HG03108 (cell line): ENCODE measurements around the gene ITPR3.

Source experiments
- ATAC-seq: cut with Tn5 transposase; IDR thresholded peaks from one replicate; pipeline ENCODE4 v1.9.1; 2021; ENCODE audit warnings: moderate library complexity; ENCODE audit not compliant: unreplicated experiment

The ITPR3 gene

DNA sequence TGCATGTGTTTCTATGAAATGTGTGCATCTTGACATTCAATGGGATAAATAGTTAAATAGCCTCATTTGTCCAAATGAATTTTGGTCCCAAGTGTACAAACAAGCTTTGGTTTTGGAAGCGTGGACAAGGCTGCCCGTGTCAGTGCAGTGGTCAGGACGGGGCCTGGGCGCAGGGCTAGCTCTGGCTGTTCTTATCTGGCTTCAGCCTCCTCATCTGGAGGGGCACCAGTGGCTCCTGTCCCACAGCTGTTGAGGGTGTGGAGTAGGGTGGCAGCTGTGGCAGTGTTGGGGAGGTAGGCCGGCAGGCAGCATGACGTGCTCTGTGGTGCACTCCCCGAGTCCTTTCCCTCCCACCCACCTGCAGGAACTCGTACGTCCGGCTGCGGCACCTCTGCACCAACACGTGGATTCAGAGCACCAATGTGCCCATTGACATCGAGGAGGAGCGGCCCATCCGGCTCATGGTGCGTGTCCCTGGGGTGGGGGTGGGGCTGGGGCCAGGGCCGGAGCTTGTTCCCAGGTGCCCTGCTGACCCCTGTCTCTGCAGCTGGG lies 43.5 kb downstream of the ITPR3 start:
- ATAC-seq: no peak

DNA sequence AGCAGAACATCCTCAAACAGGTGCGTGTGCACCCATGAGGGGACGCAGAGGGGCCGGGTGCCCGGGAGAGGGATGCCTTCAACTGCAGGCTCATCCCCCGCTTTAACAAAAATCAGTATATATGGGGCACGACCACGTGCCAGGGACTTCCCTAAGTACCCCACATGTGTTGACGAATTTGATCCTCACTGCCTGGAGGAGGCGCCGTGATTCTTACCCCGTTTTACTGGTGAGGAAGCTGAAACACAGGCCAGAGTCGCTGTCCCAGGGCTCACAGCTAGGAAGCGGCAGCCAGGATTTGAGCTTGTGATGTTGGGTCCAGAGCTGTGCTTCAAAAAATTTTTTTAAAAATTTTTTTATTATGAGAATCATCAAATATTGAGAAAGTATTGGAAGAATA lies 44.8 kb downstream of the ITPR3 start:
- no peak for ATAC-seq

DNA sequence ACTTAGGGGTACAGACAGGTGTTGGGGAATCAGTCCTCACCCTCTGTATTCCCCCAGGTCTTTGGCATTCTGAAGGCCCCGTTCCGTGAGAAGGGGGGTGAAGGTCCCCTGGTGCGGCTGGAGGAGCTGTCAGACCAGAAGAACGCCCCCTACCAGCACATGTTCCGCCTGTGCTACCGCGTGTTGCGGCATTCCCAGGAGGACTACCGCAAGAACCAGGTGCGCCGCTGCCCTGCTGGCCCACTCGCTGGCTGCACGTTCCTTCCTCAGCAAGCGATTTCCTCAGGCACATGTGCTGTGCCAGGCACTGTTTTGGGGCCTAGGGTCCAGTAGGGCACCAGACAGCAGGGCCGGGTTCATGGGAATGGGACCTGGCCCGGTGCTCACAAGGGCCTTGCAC lies 46.0 kb downstream of the ITPR3 start:
- no peak for ATAC-seq

DNA sequence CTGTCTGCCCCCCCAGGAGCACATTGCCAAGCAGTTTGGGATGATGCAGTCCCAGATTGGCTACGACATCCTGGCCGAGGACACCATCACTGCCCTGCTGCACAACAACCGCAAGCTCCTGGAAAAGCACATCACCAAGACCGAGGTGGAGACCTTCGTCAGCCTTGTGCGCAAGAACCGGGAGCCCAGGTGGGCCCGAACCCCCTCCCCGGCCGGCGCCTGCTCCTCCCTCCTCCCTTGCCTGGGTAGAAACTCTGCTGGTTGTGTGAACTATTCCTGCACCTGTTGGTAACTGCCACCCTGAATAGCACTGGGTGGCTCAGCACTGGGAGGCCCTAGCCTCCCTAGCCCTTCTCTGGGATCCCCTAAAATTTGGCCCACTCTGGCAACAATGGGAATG lies 46.7 kb downstream of the ITPR3 start:
- ATAC-seq: no peak

DNA sequence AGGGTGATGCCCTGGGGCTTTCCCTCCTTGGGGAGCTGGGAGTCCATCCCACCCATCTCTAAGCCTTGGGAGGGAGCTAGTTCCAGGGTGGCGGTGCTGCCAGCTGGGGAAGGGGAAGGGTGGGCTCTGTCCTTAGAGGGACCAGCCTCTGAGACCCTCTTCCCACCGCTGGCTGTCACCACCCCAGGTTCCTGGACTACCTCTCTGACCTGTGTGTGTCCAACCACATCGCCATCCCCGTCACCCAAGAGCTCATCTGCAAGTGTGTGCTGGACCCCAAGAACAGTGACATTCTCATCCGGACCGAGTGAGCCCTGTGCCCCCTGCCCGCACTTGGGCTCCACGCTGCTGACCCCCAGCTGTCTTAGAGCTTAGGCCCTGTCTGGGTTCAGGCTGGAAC lies 47.2 kb downstream of the ITPR3 start:
- ATAC-seq: no peak

DNA sequence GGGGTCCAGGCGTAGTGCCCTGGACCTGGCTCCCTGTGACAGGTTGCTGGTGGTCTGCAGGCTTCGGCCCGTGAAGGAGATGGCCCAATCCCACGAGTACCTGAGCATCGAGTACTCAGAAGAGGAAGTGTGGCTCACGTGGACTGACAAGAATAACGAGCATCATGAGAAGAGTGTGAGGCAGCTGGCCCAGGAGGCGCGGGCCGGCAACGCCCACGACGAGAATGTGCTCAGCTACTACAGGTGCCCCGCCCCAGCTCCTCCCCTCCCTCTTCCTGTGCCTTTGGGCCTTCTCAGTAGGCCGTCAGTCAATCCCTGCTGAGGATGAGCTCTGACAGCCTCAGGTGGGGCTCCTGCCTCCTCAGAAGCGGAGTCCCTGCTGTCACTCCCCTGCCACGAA lies 47.8 kb downstream of the ITPR3 start:
- no peak for ATAC-seq

DNA sequence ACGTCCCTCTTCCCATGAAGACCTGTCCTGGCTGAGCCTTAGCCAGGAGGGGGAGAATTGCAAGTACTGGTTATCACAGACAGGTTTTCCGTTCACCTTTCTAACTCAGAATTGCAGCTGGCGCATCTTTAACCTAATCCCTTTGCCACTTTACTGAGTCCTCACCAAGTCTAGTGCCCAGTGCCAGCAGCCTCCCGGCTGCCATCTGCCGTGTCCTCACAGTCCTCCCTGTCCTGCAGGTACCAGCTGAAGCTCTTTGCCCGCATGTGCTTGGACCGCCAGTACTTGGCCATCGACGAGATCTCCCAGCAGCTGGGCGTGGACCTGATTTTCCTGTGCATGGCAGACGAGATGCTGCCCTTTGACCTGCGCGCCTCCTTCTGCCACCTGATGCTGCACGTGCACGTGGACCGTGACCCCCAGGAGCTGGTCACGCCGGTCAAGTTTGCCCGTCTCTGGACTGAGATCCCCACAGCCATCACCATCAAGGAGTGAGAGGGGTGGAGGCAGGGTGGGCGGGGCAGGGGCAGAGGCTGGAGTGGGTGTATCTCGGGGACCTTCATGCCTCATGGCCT lies 49.1 kb downstream of the ITPR3 start:
- no peak for ATAC-seq

DNA sequence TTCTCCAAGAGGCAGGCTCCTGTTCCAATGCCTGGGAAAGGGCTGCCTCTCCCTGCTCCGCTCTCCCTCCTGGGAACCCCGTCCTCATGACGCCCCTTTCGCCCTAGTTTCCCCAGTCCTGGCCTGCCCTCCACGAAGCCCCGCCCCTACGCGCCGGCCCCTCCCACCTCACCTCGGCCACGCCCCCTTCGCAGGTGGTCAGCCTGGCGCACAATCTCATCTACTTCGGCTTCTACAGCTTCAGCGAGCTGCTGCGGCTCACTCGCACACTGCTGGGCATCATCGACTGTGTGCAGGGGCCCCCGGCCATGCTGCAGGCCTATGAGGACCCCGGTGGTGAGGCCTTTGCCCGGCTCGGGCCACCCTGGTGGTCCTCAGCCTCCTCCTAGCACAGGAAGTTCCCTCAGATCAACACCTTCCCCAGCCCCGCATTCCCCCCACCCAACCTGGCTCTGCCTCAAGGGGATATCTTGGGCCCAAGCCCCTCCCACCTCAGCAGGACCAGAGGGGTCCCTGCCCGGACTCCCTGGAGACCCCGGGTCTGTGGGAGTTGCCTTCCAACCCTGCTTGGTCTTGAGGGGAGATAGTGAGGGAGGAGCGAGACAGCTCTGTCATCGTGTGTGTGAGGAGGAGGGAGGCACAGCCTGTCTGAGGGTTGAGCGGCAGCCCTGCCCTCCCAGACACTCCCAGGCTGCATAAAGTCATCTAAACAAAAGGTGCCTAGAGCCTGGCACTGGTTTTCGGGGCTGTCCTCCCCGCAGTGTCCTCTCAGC lies 50.0 kb downstream of the ITPR3 start:
- no peak for ATAC-seq

DNA sequence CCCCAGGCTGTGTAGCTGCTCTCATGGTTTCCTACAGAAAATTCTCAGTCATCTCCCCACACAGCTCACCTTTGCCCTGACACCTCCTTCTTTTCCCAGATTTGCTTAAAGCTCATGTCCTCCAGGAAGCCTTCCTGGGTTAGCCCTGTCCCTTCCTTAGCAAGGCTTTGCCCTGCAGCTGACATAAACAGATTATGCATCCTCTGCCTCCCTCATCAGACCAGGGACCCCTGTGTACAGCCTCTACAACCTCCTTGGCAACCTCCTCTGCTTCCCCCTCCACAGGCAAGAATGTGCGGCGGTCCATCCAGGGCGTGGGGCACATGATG lies 50.6 kb downstream of the ITPR3 start:
- no peak for ATAC-seq

DNA sequence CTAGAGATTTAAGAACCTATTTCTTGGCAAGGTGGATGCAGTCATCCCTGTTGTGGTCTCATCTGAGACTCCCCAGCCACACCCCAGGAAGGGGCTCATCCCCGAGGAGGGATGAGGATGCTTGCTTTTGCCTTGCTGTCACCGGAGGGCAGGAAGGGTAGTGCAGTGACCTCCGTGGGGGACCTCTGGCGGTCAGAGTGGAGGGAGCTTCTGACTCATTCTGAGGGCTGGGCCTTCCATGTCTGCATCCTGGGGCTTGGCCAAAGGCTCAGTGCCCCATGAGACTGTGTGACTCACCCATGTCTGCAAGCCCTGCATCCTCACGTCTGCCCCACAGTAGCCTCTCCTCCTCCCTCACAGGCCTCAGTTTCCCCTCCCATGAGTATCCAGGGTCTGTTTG lies 51.7 kb downstream of the ITPR3 start:
- no peak for ATAC-seq

DNA sequence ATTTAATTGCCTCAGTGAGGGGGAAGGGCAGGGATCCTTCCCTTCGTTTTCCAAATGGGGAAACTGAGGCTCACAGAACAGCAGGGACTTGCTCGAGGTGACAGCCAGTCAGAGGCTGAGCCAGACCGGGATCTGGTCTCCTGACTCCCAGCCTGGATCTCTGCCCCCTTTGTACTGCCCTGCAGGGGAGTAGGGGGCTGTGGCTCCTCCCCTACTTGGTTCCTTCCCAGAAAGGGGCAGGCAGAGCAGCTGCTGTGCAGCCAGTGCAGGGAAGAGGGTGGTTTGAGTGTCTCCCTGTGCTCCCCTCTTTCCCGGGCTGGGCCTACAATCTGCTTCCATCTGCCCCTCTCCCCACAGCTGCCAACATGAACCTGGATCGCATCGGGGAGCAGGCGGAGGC lies 52.7 kb downstream of the ITPR3 start:
- no peak for ATAC-seq

DNA sequence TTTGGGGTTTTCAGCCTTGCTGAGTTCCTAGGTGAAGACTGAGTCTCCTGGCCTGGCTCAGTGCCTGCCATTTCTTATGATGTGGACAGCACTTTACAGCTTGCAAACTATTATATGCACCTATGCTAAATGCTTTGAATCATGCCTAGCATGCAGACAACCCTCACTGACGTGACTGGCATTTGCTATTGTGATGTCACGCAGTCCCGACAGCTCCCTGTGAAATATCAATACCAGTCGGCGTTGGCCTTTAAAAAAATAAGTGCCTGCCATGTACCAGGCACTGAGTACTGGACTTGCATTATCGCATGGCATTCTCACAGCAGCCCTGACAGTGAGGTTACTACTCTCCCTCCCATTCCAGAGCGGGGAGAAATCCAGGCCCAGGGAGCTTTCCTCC lies 54.8 kb downstream of the ITPR3 start:
- no peak for ATAC-seq

DNA sequence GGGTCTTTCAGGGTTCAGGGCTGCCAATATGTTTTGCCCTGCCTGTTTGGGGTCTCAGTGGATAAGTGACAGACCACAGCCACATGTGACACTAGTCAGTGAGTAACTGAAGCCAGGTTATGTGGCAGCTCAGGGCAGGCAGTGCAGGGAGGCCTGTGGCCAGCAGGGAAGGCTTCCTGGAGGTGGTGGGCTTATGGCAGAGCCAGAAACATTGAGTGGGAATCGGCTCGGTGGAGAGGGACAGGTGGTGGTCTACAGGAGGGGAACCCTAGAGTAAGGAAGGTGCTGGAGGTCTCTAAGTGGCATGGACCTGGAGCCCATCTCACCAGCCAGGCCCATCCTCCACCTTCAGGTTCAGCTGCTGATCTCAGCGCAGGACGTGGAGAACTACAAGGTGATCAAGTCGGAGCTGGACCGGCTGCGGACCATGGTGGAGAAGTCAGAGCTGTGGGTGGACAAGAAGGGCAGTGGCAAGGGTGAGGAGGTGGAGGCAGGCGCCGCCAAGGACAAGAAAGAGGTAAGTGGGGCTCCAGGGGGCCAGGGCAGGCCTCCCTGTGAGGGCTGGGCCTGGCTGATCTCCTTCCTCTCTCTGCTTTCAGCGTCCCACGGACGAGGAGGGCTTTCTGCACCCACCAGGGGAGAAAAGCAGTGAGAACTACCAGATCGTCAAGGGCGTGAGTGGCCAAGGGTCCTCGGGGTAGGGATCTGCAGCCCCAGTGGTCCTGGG lies 55.5 kb downstream of the ITPR3 start:
- no peak for ATAC-seq

DNA sequence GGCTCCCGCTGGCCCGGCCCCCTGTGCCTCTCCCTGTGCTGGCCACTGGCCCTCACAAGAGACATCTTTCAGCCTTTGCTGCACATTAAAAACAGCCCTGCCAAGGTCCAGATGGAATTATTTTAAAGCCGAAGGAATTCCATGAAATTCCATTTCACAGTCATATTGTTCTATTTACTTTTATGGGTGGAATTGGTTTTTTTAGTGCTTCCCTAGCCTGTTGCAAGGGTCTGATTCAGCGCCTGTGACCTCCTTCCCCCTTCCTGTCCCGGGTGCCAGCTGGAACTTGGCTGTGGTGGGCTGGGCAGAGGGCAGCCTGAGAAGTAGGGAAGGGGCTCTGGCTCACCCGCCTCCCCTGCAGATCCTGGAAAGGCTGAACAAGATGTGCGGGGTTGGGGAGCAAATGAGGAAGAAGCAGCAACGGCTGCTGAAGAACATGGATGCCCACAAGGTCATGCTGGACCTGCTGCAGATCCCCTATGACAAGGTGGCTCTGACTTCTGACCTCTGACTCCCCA lies 56.1 kb downstream of the ITPR3 start:
- ATAC-seq: no peak

DNA sequence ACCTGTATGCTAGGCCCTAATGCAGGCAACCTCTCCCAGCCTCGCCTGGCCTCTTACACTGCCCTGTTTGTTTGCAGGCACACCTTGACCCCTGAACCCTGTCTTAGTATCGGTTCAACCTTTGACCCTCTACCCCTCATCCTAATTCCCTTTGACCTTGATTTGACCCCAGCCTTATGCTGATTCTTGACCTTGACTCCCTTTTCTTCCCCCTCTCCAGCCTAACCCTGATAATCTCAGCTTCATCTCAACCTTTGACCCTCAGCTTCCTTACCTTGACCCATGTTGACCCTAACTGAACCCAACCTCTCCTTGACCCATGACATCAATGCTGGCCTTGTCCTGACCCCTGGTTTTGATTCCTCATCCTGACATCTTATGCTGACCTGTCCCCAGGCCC lies 56.6 kb downstream of the ITPR3 start:
- ATAC-seq: no peak

DNA sequence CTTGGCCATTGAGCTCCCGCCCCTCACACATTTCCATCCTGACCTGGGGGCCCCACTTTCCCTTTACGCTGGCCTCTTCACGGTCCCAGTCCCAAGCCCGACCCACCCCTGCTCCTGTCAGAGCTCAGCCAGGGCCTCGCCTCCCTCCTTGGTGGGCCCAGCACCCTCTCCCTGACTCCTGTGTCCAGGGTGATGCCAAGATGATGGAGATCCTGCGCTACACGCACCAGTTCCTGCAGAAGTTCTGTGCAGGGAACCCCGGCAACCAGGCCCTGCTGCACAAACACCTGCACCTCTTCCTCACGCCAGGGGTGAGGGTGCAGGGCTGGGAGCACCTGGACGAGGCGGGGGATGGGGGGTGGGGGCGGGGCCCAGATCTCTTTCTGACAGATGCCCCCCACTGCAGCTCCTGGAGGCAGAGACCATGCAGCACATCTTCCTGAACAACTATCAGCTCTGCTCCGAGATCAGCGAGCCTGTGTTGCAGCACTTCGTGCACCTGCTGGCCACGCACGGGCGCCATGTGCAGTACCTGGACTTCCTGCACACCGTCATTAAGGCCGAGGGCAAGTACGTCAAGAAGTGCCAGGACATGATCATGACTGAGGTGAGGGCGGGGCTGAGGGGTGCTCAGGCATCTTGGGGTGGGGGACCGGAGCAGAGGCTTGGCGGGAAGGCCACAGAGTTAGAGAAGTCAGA lies 57.3 kb downstream of the ITPR3 start:
- ATAC-seq: no peak

DNA sequence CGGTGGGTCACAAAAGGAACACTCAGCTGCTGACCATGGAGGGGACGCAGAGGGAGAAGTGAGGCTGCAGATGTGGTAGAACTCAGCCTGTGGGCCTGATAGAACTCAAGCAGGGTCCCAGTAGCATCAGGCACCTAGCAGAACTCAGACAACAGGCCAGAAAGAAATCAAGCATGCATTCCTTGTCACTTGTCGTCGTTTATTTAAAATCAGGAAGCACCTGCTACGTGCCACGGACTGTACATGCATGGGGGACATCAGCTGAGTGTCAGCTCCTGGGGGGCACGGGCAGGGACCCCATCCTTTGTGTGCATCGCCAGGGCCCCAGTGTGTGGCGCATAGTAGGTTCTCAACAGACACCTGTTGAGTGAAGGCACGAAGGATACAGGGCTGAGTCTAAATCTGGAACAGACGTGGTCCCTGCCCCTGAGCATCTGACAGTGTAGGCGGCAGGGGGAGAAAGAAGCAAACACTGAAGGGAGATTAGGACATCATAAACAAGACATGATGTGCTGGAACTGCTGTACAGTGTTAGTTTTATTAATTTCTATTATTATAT lies 57.9 kb downstream of the ITPR3 start:
- ATAC-seq: no peak

DNA sequence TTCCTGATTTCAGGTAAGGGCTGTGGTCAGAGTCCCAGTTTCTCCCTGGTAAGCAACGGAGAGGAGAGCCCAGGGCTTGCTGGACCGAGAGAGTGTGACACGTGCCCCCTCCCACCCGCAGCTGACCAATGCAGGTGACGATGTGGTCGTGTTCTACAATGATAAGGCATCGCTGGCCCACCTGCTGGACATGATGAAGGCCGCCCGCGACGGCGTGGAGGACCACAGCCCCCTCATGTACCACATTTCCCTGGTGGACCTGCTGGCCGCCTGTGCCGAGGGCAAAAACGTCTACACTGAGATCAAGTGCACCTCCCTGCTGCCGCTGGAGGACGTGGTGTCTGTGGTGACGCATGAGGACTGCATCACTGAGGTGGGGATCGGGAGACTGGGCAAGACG lies 58.6 kb downstream of the ITPR3 start:
- no peak for ATAC-seq

DNA sequence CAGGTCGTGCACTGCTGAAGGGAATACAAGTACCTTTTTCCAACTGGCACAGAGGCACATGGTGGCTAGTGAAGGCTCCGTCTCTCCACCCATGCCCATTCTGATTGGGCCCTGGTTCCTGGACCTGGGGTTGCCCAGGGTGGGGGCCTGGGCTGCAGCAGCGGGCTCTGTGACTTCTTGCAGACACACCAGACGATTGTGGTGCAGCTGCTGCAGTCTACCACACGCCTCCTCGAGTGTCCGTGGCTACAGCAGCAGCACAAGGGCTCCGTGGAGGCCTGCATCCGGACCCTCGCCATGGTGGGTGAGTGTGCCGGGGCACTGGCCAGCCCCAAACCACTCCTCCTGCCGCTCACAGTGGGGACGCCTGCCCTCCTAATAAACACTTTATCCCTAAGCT lies 61.2 kb downstream of the ITPR3 start:
- ATAC-seq: no peak

DNA sequence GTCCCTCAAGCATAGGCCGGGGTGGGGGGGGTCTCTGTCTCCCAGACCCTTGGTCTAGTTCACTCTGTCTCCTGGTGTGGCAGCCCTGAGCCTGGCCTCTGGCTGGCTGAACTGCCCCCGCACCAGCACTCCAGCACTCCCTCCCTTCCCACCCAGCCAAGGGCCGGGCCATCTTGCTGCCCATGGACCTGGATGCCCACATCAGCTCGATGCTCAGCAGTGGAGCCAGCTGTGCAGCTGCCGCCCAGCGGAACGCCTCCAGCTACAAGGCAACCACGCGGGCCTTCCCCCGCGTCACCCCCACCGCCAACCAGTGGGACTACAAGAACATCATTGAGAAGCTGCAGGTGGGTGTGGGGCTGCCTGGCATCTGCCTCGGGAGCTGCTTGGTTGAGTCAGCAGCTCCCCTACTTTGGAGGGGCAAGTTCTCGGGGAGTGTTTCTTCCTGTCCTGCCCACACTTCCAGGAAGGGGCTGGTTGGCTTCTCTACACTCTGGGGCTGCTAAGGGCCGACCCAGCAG lies 62.0 kb downstream of the ITPR3 start:
- ATAC-seq: no peak
